Heart left ventricle (tissue), 13 donors: Measurements from ENCODE around the gene STX2.

Experiments
- CTCF ChIP-seq, 12 donors: fragments of 200-600 bp; sonication (generic) in 4 of 12; IDR thresholded peaks; one replicate each; pipeline versions ENCODE4 v1.5.0 to v1.8.0; 2018 to 2022; ENCODE audit warnings: antibody characterized with exemption in 12 of 12, mild to moderate bottlenecking in 5 of 12
- POLR2A ChIP-seq, 2 donors: fragments of 450-650 bp; IDR thresholded peaks; one replicate each; pipeline ENCODE4 v1.6.1; 2017; ENCODE audit warnings: antibody characterized with exemption in 2 of 2, mild to moderate bottlenecking in 2 of 2, moderate library complexity in 2 of 2
- donor health status: ischemic (EF 13 %, LVEDD 7.1; RV severe dilation, severe dysfunction).
- donor health status: DM: no; HTN: yes; CAD: no.
- donor health status: DM: no; HTN: no; CAD: no.
- donor health status: ischemic (EF 25% LVEDD 6.9; RV normal size, moderate dysfunction).
- donor health status: ischemic (EF 25% LVEDD 5.7; RV mildly dilated, moderate dysfunction).
- donor health status: ischemic (EF 35%, LVEDD 5.7; RV mildly dilated, moderate dysfunction).
- donor health status: nonischemic (EF 11% LVEDD 7.7; RV severe dilation, severe dysfunction).
- donor health status: DM: yes; HTN: yes; CAD: no.
- donor health status: PGD.
- donor health status: ischemic (EF 29% LVEDD 5.4; RV normal size, mild dysfunction).
- donor health status: nonischemic (EF 23%, LVEDD 6.1; RV moderate dilation, normal function).

- no peak for TF ChIP-seq CTCF (IDR thresholded peaks at IDR 0.05)
- TF ChIP-seq POLR2A (IDR thresholded peaks at IDR 0.05): no peak
These were observed 40.2 kb upstream of the STX2 start for GRCh38 chr12:130879212-130879686.
